Measurements from ENCODE around the gene RTN4RL1. TPM values are rescaled to one million over a fixed set of nuclear protein-coding genes. Genes with fewer than 3 reads are reported as not detected.

The RTN4RL1 gene
- total and polyA plus RNA-seq, 11 donors: 1.7 to 4.9 (median 2.7) TPM

DNA sequence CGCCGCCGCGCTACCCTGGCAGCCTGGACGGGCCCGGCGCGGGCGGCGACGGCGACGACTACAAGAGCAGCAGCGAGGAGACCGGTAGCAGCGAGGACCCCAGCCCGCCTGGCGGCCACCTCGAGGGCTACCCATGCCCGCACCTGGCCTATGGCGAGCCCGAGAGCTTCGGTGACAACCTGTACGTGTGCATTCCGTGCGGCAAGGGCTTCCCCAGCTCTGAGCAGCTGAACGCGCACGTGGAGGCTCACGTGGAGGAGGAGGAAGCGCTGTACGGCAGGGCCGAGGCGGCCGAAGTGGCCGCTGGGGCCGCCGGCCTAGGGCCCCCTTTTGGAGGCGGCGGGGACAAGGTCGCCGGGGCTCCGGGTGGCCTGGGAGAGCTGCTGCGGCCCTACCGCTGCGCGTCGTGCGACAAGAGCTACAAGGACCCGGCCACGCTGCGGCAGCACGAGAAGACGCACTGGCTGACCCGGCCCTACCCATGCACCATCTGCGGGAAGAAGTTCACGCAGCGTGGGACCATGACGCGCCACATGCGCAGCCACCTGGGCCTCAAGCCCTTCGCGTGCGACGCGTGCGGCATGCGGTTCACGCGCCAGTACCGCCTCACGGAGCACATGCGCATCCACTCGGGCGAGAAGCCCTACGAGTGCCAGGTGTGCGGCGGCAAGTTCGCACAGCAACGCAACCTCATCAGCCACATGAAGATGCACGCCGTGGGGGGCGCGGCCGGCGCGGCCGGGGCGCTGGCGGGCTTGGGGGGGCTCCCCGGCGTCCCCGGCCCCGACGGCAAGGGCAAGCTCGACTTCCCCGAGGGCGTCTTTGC, 32.8 kb upstream of the RTN4RL1 start:
- peaks cover 0 to 59% (median 22%) of the 10 kb centered on the region in 9 donors for H3K36me3 ChIP-seq
- peak in 1 of 5 donors; percentile 48 for DNase-seq
- TF ChIP-seq, protein P1, sequence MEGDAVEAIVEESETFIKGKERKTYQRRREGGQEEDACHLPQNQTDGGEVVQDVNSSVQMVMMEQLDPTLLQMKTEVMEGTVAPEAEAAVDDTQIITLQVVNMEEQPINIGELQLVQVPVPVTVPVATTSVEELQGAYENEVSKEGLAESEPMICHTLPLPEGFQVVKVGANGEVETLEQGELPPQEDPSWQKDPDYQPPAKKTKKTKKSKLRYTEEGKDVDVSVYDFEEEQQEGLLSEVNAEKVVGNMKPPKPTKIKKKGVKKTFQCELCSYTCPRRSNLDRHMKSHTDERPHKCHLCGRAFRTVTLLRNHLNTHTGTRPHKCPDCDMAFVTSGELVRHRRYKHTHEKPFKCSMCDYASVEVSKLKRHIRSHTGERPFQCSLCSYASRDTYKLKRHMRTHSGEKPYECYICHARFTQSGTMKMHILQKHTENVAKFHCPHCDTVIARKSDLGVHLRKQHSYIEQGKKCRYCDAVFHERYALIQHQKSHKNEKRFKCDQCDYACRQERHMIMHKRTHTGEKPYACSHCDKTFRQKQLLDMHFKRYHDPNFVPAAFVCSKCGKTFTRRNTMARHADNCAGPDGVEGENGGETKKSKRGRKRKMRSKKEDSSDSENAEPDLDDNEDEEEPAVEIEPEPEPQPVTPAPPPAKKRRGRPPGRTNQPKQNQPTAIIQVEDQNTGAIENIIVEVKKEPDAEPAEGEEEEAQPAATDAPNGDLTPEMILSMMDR (IDR thresholded peaks at IDR 0.05): no peak
- TF ChIP-seq POLR2A (IDR thresholded peaks at IDR 0.05): no peak
- H3K27me3 ChIP-seq: peaks cover 0 to 51% (median 10%) of the 10 kb centered on the region in 9 donors
- peak overlapping the region; percentile 24 to 87 (median 66) for H3K4me3 ChIP-seq
- ATAC-seq: no peak
- peak overlapping the region; percentile 67 to 98 (median 92) for H3K27ac ChIP-seq
- peaks cover 2 to 91% (median 65%) of the 10 kb centered on the region in 12 donors for H3K4me1 ChIP-seq
- 20 to 29% (median 22%) methylated on average over 32 to 98 of the region's 98 CpGs for WGBS, 4 donors
- intact Hi-C loops (cut with DNase I): loop anchor here in 3 of 10 donors (2.0 to 10.0 kb wide), 4 partner anchors 34 to 227 kb away; no protein-coding TSS in a partner anchor
- no peaks in the 10 kb centered on the region for H3K9me3 ChIP-seq

DNA sequence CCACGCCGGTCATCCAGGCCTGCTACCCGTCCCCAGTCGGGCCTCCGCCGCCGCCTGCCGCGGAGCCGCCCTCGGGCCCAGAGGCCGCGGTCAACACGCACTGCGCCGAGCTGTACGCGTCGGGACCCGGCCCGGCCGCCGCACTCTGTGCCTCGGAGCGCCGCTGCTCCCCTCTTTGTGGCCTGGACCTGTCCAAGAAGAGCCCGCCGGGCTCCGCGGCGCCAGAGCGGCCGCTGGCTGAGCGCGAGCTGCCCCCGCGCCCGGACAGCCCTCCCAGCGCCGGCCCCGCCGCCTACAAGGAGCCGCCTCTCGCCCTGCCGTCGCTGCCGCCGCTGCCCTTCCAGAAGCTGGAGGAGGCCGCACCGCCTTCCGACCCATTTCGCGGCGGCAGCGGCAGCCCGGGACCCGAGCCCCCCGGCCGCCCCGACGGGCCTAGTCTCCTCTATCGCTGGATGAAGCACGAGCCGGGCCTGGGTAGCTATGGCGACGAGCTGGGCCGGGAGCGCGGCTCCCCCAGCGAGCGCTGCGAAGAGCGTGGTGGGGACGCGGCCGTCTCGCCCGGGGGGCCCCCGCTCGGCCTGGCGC, 32.1 kb upstream of the RTN4RL1 start:
- Histone ChIP-seq H3K4me3 (peak overlapping the region; percentile 6 to 87 (median 66)), H3K27me3 (peaks cover 0 to 51% (median 10%) of the 10 kb centered on the region in 9 donors), H3K36me3 (peaks cover 0 to 53% (median 21%) of the 10 kb centered on the region in 9 donors), H3K27ac (peak overlapping the region; percentile 67 to 98 (median 92)), H3K4me1 (peaks cover 0 to 84% (median 59%) of the 10 kb centered on the region in 12 donors), H3K9me3 (no peaks in the 10 kb centered on the region)
- DNase-seq (peak in 1 of 5 donors; percentile 68), ATAC-seq (no peak)
- intact Hi-C loops (cut with DNase I): loop anchor here in 3 of 10 donors (5.0 to 10.0 kb wide), 3 partner anchors 35 to 228 kb away; no protein-coding TSS in a partner anchor
- TF ChIP-seq, protein P1 (IDR thresholded peaks at IDR 0.05): no peak
- TF ChIP-seq POLR2A (IDR thresholded peaks at IDR 0.05): no peak
- WGBS, 4 donors: 3 to 17% (median 7%) methylated on average over 17 to 81 of the region's 81 CpGs

DNA sequence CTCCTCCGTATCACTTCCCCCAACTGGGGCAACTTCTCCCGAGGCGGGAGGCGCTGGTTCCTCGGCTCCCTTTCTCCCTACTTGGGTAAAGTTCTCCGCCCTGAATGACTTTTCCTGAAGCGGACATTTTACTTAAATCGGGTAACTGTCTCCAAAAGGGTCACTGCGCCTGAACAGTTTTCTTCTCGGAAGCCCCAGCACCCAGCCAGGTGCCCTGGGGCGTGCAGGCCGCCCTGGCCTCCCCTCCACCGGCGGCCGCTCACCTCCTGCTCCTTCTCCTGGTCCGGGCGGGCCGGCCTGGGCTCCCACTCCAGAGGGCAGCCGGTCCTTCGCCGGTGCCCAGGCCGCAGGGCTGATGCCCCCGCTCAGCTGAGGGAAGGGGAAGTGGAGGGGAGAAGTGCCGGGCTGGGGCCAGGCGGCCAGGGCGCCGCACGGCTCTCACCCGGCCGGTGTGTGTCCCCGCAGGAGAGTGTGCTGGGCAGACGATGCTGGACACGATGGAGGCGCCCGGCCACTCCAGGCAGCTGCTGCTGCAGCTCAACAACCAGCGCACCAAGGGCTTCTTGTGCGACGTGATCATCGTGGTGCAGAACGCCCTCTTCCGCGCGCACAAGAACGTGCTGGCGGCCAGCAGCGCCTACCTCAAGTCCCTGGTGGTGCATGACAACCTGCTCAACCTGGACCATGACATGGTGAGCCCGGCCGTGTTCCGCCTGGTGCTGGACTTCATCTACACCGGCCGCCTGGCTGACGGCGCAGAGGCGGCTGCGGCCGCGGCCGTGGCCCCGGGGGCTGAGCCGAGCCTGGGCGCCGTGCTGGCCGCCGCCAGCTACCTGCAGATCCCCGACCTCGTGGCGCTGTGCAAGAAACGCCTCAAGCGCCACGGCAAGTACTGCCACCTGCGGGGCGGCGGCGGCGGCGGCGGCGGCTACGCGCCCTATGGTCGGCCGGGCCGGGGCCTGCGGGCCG, 31.4 kb upstream of the RTN4RL1 start:
- Histone ChIP-seq H3K27me3 (peaks cover 0 to 53% (median 10%) of the 10 kb centered on the region in 9 donors), H3K4me3 (peak overlapping the region; percentile 24 to 87 (median 70)), H3K36me3 (peaks cover 0 to 47% (median 21%) of the 10 kb centered on the region in 9 donors), H3K4me1 (peaks cover 0 to 82% (median 55%) of the 10 kb centered on the region in 12 donors), H3K9me3 (no peaks in the 10 kb centered on the region), H3K27ac (peak overlapping the region; percentile 67 to 98 (median 92))
- WGBS, 4 donors: 18 to 36% (median 21%) methylated on average over 33 to 85 of the region's 85 CpGs
- TF ChIP-seq, protein P1 (IDR thresholded peaks at IDR 0.05): peak in 1 of 12 donors; percentile 13
- TF ChIP-seq POLR2A (IDR thresholded peaks at IDR 0.05): no peak
- DNase-seq: peak in 3 of 5 donors; percentile 43 to 69 (median 54)
- intact Hi-C loops (cut with DNase I): loop anchor here in 3 of 10 donors (5.0 to 10.0 kb wide), 3 partner anchors 36 to 228 kb away; no protein-coding TSS in a partner anchor
- ATAC-seq: no peak

Data from heart left ventricle (tissue), 16 donors.